Measurements from ENCODE around the gene ARRDC2. TPM values are rescaled to one million over a fixed set of nuclear protein-coding genes. Genes with fewer than 3 reads are reported as not detected.
A peak's percentile ranks its signal among the peaks of the same experiment; 100 is the strongest.

The ARRDC2 gene
- total and polyA plus RNA-seq, 9 of the 15 experiments (the other 6 are each of a cell fraction or from before 2014, with no cell fraction given) = 1.9 to 27.4 (median 15.2) TPM

GRCh38 chr19:18059902-18060301 is 51.9 kb downstream of the ARRDC2 start (continued):
- TF ChIP-seq ZNF75A (CRISPR knock-in tag; IDR thresholded peaks at IDR 0.05) = no peak
- TF ChIP-seq XRCC3 (IDR thresholded peaks at IDR 0.05) = no peak
- TF ChIP-seq NONO (IDR thresholded peaks at IDR 0.05; ENCODE audit: low read depth in 2 of 2, low read length in 1 of 2) = no peak
- no peak for TF ChIP-seq RBM34 (IDR thresholded peaks at IDR 0.05; ENCODE audit: borderline replicate concordance, insufficient read depth, low read length)
- no peak for TF ChIP-seq MIER1 (IDR thresholded peaks at IDR 0.05; ENCODE audit: low read depth)
- no peak for TF ChIP-seq USF2 (CRISPR knock-in tag; IDR thresholded peaks at IDR 0.05)
- TF ChIP-seq ZBTB34 (CRISPR knock-in tag; IDR thresholded peaks at IDR 0.05) = no peak
- TF ChIP-seq DIDO1 (tag; IDR thresholded peaks at IDR 0.05; ENCODE audit: low read depth) = no peak
- TF ChIP-seq PRDM10 (IDR thresholded peaks at IDR 0.05; ENCODE audit: partially characterized antibody) = peak; percentile 82
- TF ChIP-seq RAD51 (IDR thresholded peaks at IDR 0.05; ENCODE audit: borderline replicate concordance, low read depth) = no peak
- TF ChIP-seq CXXC5 (CRISPR knock-in tag; IDR thresholded peaks at IDR 0.05) = no peak
- TF ChIP-seq ZNF263 (CRISPR knock-in tag; IDR thresholded peaks at IDR 0.05; ENCODE audit: borderline replicate concordance) = no peak
- TF ChIP-seq ATF4 (CRISPR knock-in tag; IDR thresholded peaks at IDR 0.05) = no peak
- no peak for TF ChIP-seq ZNF133 (CRISPR knock-in tag; IDR thresholded peaks at IDR 0.05)
- no peak for TF ChIP-seq CBX3 (IDR thresholded peaks at IDR 0.05; ENCODE audit: borderline replicate concordance in 1 of 2, low read length in 2 of 2)
- no peak for TF ChIP-seq FOXO4 (CRISPR knock-in tag; IDR thresholded peaks at IDR 0.05)
- no peak for TF ChIP-seq CEBPB (tag; IDR thresholded peaks at IDR 0.05)
- TF ChIP-seq ZNF277 (CRISPR knock-in tag; IDR thresholded peaks at IDR 0.05; ENCODE audit: borderline replicate concordance) = no peak
